Testis (tissue), 3 donors: ENCODE measurements around the gene PCDHGA7. TPM values are rescaled to one million over a fixed set of nuclear protein-coding genes. Genes with fewer than 3 reads are reported as not detected.
A peak's percentile ranks its signal among the peaks of the same experiment; 100 is the strongest.

Source experiments
- DNase-seq: peaks from one replicate; pipeline ENCODE4 v3.0.0-alpha.2; 2019
- H3K27ac ChIP-seq, 2 donors: fragments of 200-600 bp; sonication (generic); one replicate each; pipeline ENCODE4 v1.5.1; 2019
- H3K27me3 ChIP-seq: fragments of 200-600 bp; sonication (generic); one replicate; pipeline ENCODE4 v1.5.1; 2019
- H3K36me3 ChIP-seq: fragments of 200-600 bp; sonication (generic); one replicate; pipeline ENCODE4 v1.5.1; 2017; ENCODE audit warnings: low read depth; ENCODE audit errors: missing control alignments
- H3K4me1 ChIP-seq: fragments of 200-600 bp; sonication (generic); one replicate; pipeline ENCODE4 v1.5.1; 2019
- H3K4me3 ChIP-seq, 2 donors: fragments of 200-600 bp; sonication (generic); one replicate each; pipeline ENCODE4 v1.5.1; 2017 to 2019
- H3K9me3 ChIP-seq: fragments of 200-600 bp; sonication (generic); one replicate; pipeline ENCODE4 v1.5.1; 2017
- CTCF ChIP-seq, 3 experiments: fragments of 450-650 bp in 2 of 3; fragments of 200-600 bp in 1 of 3; sonication (generic) in 1 of 3; IDR thresholded peaks; one replicate each; pipeline ENCODE4 v1.5.1; 2016 to 2019; ENCODE audit warnings: antibody characterized with exemption in 3 of 3, mild to moderate bottlenecking in 2 of 3, moderate library complexity in 1 of 3
- POLR2A ChIP-seq: fragments of 450-650 bp; IDR thresholded peaks from one replicate; pipeline ENCODE4 v1.6.1; 2017; ENCODE audit warnings: antibody characterized with exemption, mild to moderate bottlenecking, moderate library complexity
- WGBS, 2 donors: methylation state at CpG; one replicate each; pipeline ENCODE4 v1.1.5; 2018; 5-methylcytosine and 5-hydroxymethylcytosine counted together
- intact Hi-C: fragments of 100-400 bp; cut with DNase I; formaldehyde crosslinking; loops from one replicate; pipeline ENCODE4 v1.15.1; 2023; ENCODE audit warnings: low total_unique reads
- polyA plus RNA-seq: library from polyadenylated mRNA; stranded (reverse); fragments of 350-450 nt; fragmentation: Illumina TruSeq; extraction: RNeasy Lipid Tissue Mini Kit (QIAGEN cat#74804); gene quantifications from one replicate; pipeline ENCODE4 v1.2.3, GENCODE V29; 2014; ENCODE audit warnings: low read depth, low replicate concordance; ENCODE audit not compliant: insufficient read depth
- total RNA-seq, 2 donors: library from RNA; depleted of rRNA; stranded (reverse); fragments of >200 nt; gene quantifications; one replicate each; pipeline ENCODE4 v1.2.3, GENCODE V29; 2016

PCDHGA7 gene
- total and polyA plus RNA-seq, 3 donors from 2014 or later, result 1.6 to 12.7 (median 11.1) TPM

DNA sequence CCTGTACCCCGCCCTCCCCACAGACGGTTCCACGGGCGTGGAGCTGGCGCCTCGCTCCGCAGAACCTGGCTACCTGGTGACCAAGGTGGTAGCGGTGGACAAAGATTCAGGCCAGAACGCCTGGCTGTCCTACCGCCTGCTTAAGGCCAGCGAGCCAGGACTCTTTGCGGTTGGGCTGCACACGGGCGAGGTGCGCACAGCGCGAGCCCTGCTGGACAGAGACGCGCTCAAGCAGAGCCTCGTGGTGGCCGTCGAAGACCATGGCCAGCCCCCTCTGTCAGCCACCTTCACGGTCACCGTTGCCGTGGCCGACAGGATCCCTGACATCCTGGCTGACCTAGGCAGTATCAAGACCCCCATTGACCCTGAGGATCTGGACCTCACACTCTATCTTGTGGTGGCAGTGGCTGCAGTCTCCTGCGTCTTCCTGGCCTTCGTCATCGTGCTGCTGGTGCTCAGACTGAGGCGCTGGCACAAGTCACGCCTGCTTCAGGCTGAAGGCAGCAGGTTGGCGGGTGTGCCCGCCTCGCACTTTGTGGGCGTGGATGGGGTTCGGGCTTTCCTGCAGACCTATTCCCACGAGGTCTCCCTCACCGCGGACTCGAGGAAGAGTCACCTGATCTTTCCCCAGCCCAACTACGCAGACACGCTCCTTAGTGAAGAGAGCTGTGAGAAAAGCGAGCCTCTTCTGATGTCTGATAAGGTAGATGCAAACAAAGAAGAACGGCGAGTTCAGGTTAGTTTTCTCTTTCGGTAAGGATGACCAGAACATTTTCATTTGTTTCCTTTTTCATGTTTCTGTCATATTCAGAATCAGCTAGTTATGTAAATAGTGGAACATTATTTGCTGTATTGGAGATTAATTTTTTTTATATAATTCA is 16.3 kb upstream of the PCDHGA7 start:
- Histone ChIP-seq H3K4me1 (no peaks in the 10 kb centered on the region), H3K36me3 (no peaks in the 10 kb centered on the region), H3K27me3 (no peaks in the 10 kb centered on the region), H3K27ac (no peak overlapping the region), H3K4me3 (no peak overlapping the region), H3K9me3 (no peaks in the 10 kb centered on the region)
- DNase-seq, result no peak
- WGBS, 2 donors, result 28 to 34% methylated on average over 22 to 46 of the region's 46 CpGs
- intact Hi-C loops, result no loop called here
- TF ChIP-seq CTCF (IDR thresholded peaks at IDR 0.05), result no peak
- no peak for TF ChIP-seq POLR2A

GRCh38 chr5:141369994-141370848 is 12.3 kb upstream of the PCDHGA7 start, which contains the start of gene PCDHGB3:
Gene PCDHGB3 (plus strand): TSS chr5:141370242. CDS start chr5:141370395, 153 bp downstream.
- Histone ChIP-seq H3K27me3 (no peaks in the 10 kb centered on the region), H3K36me3 (no peaks in the 10 kb centered on the region), H3K4me3 (no peak within 1 kb of the TSS), H3K27ac (no peak within 1 kb of the TSS), H3K4me1 (no peaks in the 10 kb centered on the region), H3K9me3 (no peaks in the 10 kb centered on the region)
- DNase-seq, result no peak
- TF ChIP-seq CTCF (IDR thresholded peaks at IDR 0.05), result no peak
- 16 to 18% methylated on average over 32 of the region's 32 CpGs for WGBS, 2 donors
- intact Hi-C loops, result no loop called here

DNA sequence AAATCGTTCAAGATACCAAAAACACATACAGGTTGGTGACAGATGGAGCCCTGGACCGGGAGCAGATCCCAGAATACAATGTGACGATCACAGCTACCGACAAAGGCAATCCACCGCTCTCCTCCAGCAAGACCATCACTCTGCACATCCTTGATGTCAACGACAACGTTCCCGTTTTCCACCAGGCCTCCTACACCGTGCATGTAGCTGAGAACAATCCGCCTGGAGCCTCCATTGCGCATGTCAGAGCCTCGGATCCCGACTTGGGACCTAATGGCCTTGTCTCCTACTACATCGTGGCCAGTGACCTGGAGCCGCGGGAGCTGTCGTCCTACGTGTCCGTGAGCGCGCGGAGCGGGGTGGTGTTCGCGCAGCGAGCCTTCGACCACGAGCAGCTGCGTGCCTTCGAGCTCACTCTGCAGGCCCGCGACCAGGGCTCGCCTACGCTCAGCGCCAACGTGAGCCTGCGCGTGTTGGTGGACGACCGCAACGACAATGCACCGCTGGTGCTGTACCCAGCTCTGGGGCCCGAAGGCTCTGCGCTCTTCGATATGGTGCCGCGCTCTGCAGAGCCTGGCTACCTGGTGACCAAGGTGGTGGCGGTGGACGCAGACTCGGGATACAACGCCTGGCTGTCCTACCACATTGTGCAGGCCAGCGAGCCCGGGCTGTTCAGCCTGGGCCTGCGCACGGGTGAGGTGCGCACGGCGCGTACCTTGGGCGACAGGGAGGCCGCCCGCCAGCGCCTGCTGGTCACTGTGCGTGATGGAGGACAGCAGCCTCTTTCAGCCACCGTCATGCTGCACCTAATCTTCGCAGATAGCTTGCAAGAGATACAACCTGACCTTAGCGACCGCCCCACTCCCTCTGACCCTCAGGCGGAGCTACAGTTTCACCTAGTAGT is 10.7 kb upstream of the PCDHGA7 start:
- Histone ChIP-seq H3K27ac (no peak overlapping the region), H3K4me1 (no peaks in the 10 kb centered on the region), H3K27me3 (no peaks in the 10 kb centered on the region), H3K9me3 (no peaks in the 10 kb centered on the region), H3K4me3 (no peak overlapping the region), H3K36me3 (no peaks in the 10 kb centered on the region)
- no peak for DNase-seq
- no peak for TF ChIP-seq POLR2A
- intact Hi-C loops, result no loop called here
- 18 to 23% methylated on average over 48 to 69 of the region's 69 CpGs for WGBS, 2 donors

DNA sequence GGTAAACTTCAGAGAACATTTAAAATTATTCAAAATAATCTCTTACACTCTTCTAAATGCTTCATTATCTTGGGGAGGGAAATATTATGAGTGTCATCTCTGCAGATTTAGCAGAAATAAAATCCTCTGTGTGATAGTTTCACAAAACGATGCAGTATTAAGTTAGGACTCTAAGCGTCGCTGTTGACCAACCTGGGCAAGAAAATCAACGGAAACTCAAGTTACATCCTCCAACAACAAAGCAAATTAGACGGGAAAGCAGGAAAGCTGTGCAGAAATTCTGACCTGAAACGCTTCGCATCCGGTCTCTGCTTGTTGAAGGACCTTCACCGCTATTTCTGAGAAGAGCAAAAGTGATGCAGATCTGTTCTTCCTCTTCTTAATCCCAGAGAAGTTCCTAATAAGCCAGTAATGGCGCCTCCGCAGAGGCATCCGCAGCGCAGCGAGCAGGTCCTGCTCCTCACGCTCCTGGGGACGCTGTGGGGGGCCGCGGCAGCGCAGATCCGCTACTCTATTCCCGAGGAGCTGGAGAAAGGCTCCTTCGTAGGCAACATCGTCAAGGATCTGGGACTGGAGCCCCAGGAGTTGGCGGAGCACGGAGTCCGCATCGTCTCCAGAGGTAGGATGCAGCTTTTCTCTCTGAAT is 8.7 kb upstream of the PCDHGA7 start, which contains the start of gene PCDHGA6:
Gene PCDHGA6 (plus strand): TSS at position 219 of the 645 bp plus-strand sequence. CDS start 193 bp downstream, at position 412.
- H3K9me3 ChIP-seq, result no peaks in the 10 kb centered on the region
- no peak for DNase-seq
- no peak for TF ChIP-seq POLR2A
- peak in 2 of 3 experiments; percentile 18 to 19 for TF ChIP-seq CTCF (IDR thresholded peaks at IDR 0.05)
- H3K27me3 ChIP-seq, result no peaks in the 10 kb centered on the region
- H3K4me3 ChIP-seq, result no peak within 1 kb of the TSS
- H3K27ac ChIP-seq, result no peak within 1 kb of the TSS
- intact Hi-C loops, result no loop called here
- H3K4me1 ChIP-seq, result no peaks in the 10 kb centered on the region
- no peaks in the 10 kb centered on the region for H3K36me3 ChIP-seq
- WGBS, 2 donors, result 9 to 12% methylated on average over 23 to 27 of the region's 27 CpGs
